GM19468 (cell line): ENCODE measurements around the gene ABCB9.
A peak's percentile ranks its signal among the peaks of the same experiment; 100 is the strongest.

Source experiments
- ATAC-seq: cut with Tn5 transposase; IDR thresholded peaks from one replicate; pipeline ENCODE4 v1.9.1; 2021; ENCODE audit warnings: mild to moderate bottlenecking, moderate library complexity, moderate number of reproducible peaks; ENCODE audit not compliant: unreplicated experiment; ENCODE audit errors: extremely low read depth

Gene ABCB9

DNA sequence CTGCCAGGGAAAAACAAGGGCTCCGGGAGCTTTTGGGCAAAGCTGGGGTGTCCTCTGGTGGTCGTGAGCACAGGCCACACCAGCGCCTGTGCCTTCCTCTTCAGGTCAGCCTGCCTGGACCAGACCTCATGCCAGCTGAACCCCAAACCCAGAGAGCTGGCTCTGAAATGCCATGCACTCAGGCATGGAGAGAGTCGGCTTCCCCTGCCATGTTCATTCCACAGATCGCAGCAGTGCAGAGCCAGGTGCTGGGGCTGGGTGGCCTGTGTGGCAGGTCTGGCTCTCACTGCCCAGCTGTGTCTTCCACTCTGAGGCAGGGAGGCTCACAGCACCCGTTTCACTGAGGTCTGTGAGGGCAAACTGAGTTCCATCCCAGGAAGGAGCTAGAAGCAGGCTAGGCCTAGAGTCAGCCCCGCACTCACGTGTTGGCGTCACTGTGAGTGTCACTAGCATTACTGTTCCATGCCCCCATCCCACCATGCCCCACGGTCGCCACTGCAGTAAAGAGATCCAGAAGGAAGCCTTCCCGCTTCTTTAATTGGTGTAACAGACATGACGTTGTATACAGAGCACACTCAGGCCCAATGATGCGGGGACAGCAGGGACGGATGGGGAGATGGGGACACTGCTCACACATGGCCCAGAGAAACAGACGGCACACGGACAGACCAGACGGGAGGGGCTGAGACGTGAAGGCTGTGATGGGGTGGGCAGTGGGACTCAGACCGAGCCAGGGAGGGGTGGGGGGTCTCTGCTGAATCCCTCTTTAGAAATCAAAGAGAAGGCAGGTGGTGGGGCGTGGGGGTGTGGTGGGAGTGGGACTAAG, 16.9 kb upstream of the ABCB9 start:
- ATAC-seq: no peak

DNA sequence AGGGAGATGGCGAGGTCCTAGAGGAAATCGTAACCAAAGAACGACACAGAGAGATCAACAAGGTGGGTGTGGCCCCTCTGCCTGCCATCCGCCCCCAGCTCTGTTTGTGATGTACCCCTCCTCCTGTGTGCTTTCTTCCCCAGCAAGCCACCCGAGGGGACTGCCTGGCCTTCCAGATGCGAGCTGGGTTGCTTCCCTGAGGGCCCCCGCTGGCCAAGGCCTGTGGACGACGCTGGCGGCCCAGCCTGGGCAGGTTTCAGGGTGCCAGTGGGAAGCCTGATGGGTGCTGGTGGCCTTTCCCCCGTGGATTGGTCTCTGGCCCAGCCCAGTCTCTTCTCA, 16.2 kb upstream of the ABCB9 start:
- ATAC-seq: no peak

- no peak for ATAC-seq
Observed at GRCh38 chr12:122981587-122982476, 15.6 kb upstream of the ABCB9 start.

- ATAC-seq: no peak
Observed at GRCh38 chr12:122981036-122981471, 14.8 kb upstream of the ABCB9 start.

DNA sequence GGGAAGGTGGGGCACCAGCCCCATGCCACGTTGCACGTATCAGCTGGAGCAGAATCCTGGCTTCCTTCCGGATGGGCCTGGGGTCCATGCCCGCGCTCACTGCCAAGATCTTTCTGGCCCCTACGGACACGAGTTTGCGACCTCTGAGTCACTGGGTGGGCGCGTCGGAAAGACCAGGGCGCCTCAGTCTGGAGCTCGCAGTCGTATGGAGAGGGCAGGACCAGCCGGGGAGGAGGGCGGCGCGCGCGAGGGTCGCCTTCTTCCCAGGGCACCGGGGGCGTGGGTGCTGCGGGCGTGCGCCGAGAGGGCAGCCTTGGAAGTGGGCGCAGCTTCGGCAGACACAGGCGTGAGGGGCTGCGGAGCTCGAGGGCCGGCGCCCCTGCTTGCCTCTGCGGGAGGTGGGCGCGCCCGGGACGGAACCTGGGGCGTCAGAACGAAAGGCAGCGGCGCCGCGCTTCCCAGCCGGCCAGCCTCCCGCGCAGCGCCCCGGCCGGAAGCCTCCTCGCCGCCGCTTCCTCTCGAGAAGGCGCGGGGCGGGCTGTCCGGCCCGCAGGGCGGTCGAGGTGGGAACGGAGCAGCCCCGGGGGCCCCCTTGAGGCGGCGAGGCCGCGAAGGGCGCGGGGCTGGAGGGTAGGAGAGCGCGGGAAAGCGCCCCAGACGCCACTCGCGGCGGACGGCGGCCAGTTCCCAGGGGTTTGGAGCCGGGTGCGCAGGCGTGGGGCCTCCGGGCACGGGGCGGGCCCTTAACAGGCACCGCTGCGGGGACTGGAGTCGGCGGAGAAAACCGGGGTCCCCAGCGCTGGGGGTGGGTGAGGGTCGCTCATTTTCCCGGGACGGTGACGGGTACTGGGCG, 14.1 kb upstream of the ABCB9 start, which contains the start of gene ARL6IP4:
ARL6IP4 (plus strand) TSS at position 499 of the 853 bp plus-strand sequence. CDS start 459 bp downstream, outside the sequence.
- peak; percentile 80 for ATAC-seq

DNA sequence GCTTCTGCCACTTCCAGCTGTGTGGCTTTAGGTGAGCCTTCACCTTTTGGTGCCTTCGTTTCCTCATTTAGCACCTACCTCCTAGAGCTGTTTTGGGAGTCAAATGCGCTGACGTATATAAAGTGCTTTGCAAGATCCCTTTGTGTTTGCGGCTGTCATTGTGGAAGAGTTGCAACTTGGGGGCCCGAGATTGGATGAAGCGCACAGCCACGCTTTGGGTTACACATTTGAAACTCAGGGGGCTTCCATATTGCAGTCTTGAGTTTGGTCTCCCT, 13.6 kb upstream of the ABCB9 start:
- no peak for ATAC-seq

DNA sequence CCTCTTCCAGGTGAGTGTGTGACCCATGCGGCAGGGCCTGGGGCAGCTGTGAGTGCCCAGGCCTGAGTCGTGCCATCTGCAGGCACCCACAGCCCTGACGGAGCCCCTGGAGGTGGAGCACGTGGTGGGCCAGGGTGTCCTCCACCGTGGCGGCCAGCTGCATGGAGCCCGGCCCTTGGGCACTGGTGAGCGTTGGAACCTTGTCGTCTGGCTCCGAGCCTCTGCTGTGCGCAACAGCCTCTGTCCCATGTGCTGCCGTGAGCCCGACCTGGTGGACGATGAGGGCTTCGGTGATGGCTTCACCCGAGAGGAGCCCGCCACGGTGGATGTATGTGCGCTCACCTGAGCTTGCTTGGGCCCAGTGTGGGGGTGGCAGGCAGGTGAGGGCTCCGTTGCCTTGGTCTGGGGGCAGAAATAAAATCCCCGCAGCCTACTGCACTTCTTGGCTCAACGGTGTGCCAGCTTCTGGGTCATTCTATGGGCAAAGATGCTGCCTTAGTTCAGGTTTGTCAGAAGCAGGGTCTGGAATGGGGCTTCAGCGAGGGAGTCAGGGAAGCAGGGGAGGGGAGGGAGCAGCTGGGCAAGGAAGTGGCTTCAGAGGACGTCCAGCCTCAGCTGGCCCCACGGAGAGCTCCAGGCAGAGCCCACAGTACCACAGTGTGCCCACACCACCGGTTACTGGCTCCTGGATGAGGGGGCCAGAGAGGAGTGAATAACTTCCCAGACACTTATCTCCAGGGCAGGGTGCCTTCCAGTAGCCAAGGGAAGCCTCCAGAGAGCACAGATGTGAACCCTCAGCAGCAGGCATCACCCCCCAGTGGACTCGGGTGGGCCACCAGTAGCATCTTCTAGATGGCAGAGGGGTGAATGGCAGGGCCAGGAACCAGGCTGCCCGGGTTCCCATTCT, 13.0 kb upstream of the ABCB9 start:
- no peak for ATAC-seq

GRCh38 chr12:122978507-122978955, 12.3 kb upstream of the ABCB9 start:
- no peak for ATAC-seq

GRCh38 chr12:122977655-122978392, 11.6 kb upstream of the ABCB9 start:
- no peak for ATAC-seq

- ATAC-seq: no peak
Observed at GRCh38 chr12:122977153-122977552, 10.9 kb upstream of the ABCB9 start.

GRCh38 chr12:122976648-122976975, 10.3 kb upstream of the ABCB9 start:
- ATAC-seq: no peak

DNA sequence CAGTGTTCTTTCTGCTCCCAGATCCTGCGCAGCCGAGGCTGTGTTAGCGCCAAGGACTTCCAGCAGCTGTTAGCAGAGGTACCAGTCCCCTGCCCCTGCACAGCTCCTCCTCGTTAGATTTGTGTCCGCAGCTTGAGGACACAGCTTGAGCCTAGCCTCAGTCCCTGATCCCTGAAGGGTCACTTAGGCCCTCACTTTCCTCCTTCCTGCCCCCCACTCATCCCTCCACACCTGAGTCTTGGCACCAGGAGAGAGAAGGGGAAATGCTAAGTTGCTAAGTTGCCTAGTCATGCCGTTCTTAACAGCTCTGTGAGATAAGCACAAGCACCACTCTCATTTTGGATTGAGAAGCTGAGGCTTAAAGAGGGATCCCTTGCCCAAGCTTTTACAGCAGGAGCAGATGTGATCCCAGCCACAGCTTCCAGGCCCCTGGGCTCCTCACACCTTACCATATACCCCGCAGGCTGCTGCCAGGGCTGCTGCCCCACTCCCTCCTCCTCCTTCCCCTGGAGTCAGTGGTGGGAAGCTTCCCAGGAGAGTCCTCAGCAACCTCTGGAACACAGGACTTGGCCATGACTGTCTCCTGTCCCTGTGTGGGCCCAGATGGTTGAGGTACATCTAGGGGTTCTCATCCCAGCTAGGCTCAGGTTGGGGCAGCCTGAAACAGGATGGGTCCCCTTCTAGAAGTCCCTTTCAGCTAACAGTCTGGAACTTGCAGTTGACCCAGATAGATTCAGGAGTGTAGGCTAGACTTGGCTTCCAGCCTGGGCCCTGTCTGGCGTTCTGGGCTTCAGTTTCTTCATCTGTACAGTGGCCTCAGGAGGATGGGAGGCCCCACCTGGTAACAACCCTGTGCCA, 9.8 kb upstream of the ABCB9 start:
- no peak for ATAC-seq

- ATAC-seq: peak; percentile 75
Observed at GRCh38 chr12:122974892-122975789, 8.9 kb upstream of the ABCB9 start, which contains the start of gene OGFOD2. OGFOD2 (plus strand) TSS chr12:122975244; CDS start chr12:122975252, 8 bp downstream.

DNA sequence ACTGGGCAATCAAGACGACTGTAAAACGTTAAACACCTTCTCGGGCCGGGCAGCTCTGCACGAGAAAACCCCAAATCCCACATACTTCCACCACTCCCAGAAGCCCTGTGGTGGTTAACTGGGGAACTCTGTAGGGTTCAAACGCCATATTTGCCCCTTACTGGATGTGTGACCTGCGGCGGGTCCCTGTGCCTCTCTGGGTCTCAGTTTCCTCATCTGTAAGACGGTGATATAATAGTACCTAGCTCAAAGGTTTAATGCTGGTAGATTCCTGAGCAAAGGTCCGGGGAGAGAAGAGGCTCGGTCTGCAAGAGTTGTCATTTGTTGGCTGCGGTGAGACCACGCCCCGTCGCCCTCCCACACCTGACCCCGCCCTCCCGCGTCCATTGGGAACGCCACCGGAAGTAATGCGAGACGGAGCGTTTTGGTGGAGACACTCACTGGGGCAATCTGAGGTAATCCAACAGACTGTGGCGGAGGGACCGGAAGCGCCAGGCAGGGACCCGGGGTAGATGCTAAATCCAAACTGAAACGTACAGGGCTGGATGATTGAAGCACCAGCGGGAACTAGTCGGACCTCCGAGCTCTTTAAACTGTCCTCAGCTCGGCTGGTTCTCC, 8.1 kb upstream of the ABCB9 start:
- ATAC-seq: peak; percentile 39

DNA sequence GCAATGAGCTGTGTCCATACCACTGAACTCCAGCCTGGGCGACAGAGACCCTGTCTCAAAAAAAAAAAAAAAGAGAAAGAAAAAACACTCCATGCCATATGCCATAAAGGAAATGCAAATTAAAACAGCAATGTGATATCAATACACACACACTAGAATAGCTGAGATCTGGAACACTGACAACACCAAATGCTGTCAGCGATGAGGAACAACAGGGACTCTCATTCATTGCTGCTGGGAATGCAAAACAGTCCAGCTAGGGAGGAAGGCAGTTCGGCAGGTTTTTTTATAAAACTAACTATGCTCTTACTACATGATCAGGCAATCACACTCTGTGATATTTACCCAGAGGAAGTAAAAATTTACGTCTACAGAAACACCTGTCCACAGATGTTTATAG, 3.4 kb upstream of the ABCB9 start:
- no peak for ATAC-seq

DNA sequence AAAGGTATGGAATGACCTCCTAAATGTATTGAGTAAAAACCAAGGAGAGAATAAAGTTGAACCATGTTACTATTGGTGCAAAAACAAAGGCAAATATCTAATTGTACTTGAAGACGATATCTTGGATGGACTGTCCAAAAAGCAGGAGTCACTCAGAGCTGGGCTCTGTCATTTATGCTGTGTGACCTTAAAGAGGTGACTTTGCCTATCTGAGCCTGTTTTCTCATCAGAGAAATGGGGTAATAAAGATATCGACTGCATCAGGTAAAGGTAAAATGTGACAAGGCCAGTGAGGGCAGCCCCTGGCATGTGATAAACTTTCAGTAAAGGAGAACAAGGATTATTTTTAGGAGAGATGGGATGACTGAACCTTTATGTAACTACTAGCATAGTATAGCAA, 1.8 kb upstream of the ABCB9 start:
- no peak for ATAC-seq
